Neuronal stem cell (in vitro differentiated cells): Measurements from ENCODE around the gene LAMP1.
A peak's percentile ranks its signal among the peaks of the same experiment; 100 is the strongest.
"Not testable (repeated sequence)": the region's sequence is repeated elsewhere in the genome, so short reads cannot be mapped to it uniquely, and the experiment has no call there.

Source experiments
- DNase-seq: peaks from one replicate; pipeline ENCODE4 v3.0.0-alpha.2; 2013; ENCODE audit warnings: low spot score
- H2AFZ ChIP-seq: one replicate; pipeline ENCODE4 v1.6.1; 2013; ENCODE audit warnings: mild to moderate bottlenecking, low read length, inconsistent platforms
- H2AK5ac ChIP-seq: 2 replicates; pipeline ENCODE4 v1.6.1; 2013; ENCODE audit warnings: low read depth, mild to moderate bottlenecking, inconsistent platforms, low read length, moderate library complexity, mixed read lengths
- H2BK120ac ChIP-seq: 2 replicates; pipeline ENCODE4 v1.6.1; 2013; ENCODE audit warnings: low read depth, mild to moderate bottlenecking, inconsistent platforms, low read length, moderate library complexity, mixed read lengths
- H2BK12ac ChIP-seq: one replicate; pipeline ENCODE4 v1.6.1; 2013; ENCODE audit warnings: low read length, inconsistent platforms
- H2BK15ac ChIP-seq: 2 replicates; pipeline ENCODE4 v1.6.1; 2013; ENCODE audit warnings: mild to moderate bottlenecking, low read length, inconsistent platforms, mixed read lengths
- H2BK5ac ChIP-seq: one replicate; pipeline ENCODE4 v1.6.1; 2013; ENCODE audit warnings: inconsistent platforms, mild to moderate bottlenecking, low read length, moderate library complexity
- H3K14ac ChIP-seq: one replicate; pipeline ENCODE4 v1.6.1; 2013; ENCODE audit warnings: low read length, inconsistent platforms
- H3K18ac ChIP-seq: 2 replicates; pipeline ENCODE4 v1.6.1; 2013; ENCODE audit warnings: low read length, inconsistent platforms
- H3K23ac ChIP-seq: 2 replicates; pipeline ENCODE4 v1.6.1; 2013; ENCODE audit warnings: low read depth, mild to moderate bottlenecking, mixed read lengths, low read length, inconsistent platforms; ENCODE audit not compliant: poor library complexity
- H3K27ac ChIP-seq: replicated peaks from 3 replicates; pipeline ENCODE4 v1.5.1; 2013; ENCODE audit warnings: low read length, inconsistent platforms
- H3K27me3 ChIP-seq, 3 experiments: 2 replicates each; pipeline ENCODE4 v1.6.1; 2013; ENCODE audit warnings: low read length in 3 of 3, mild to moderate bottlenecking in 2 of 3, inconsistent platforms in 1 of 3, low read depth in 1 of 3, mixed read lengths in 1 of 3, moderate library complexity in 1 of 3; ENCODE audit not compliant: control insufficient read depth in 3 of 3, insufficient read depth in 3 of 3
- H3K36me3 ChIP-seq, 2 donors: replicated peaks in 1 of 2; 2 replicates each; pipeline ENCODE4 v1.6.1; 2013; ENCODE audit warnings: low read length in 2 of 2; ENCODE audit not compliant: control insufficient read depth in 2 of 2, insufficient read depth in 2 of 2
- H3K4ac ChIP-seq: 2 replicates; pipeline ENCODE4 v1.6.1; 2013; ENCODE audit warnings: inconsistent platforms, mild to moderate bottlenecking, low read length, moderate library complexity
- H3K4me1 ChIP-seq, 2 donors: 1 replicate in 1 of 2; 2 replicates in 1 of 2; pipeline ENCODE4 v1.6.1; 2013; ENCODE audit warnings: low read length in 2 of 2, low read depth in 1 of 2; ENCODE audit not compliant: control insufficient read depth in 2 of 2, insufficient read depth in 1 of 2
- H3K4me2 ChIP-seq: one replicate; pipeline ENCODE4 v1.6.1; 2013; ENCODE audit warnings: mild to moderate bottlenecking, low read length, inconsistent platforms; ENCODE audit not compliant: insufficient read depth, poor library complexity, severe bottlenecking
- H3K4me3 ChIP-seq, 2 donors: 2 replicates each; pipeline ENCODE4 v1.5.1; 2013; ENCODE audit warnings: low read length in 2 of 2, mild to moderate bottlenecking in 2 of 2, inconsistent platforms in 1 of 2, moderate library complexity in 1 of 2
- H3K79me1 ChIP-seq: one replicate; pipeline ENCODE4 v1.6.1; 2013; ENCODE audit warnings: low read depth, mild to moderate bottlenecking, inconsistent platforms, low read length, moderate library complexity
- H3K9ac ChIP-seq: one replicate; pipeline ENCODE4 v1.6.1; 2013; ENCODE audit warnings: mild to moderate bottlenecking, low read depth, low read length, inconsistent platforms; ENCODE audit not compliant: poor library complexity
- H3K9me3 ChIP-seq, 2 donors: replicated peaks in 1 of 2; 2 replicates each; pipeline versions ENCODE3 to v1.6.1; 2013; ENCODE audit warnings: low read length in 2 of 2, mild to moderate bottlenecking in 2 of 2, inconsistent platforms in 1 of 2, low read depth in 1 of 2, mixed read lengths in 1 of 2, moderate library complexity in 1 of 2; ENCODE audit not compliant: control insufficient read depth in 2 of 2, insufficient read depth in 1 of 2
- H4K8ac ChIP-seq: one replicate; pipeline ENCODE4 v1.6.1; 2013; ENCODE audit warnings: low read depth, mild to moderate bottlenecking, inconsistent platforms, low read length, moderate library complexity
- H4K91ac ChIP-seq: one replicate; pipeline ENCODE4 v1.6.1; 2013; ENCODE audit warnings: low read length, low read depth, mild to moderate bottlenecking, inconsistent platforms; ENCODE audit not compliant: poor library complexity
- whole genome bisulfite sequencing, 2 donors: extraction: QIAGEN DNeasy Blood & Tissue Kit; methylation state at CpG; one replicate each; pipeline ENCODE4 v1.1.7; 2013; ENCODE audit warnings: missing lambda C conversion rate in 2 of 2, mixed read lengths in 1 of 2; ENCODE audit not compliant: insufficient read length in 2 of 2, insufficient replicate concordance in 1 of 2; ENCODE audit errors: extremely low coverage in 2 of 2; 5-methylcytosine and 5-hydroxymethylcytosine counted together

Gene LAMP1

DNA sequence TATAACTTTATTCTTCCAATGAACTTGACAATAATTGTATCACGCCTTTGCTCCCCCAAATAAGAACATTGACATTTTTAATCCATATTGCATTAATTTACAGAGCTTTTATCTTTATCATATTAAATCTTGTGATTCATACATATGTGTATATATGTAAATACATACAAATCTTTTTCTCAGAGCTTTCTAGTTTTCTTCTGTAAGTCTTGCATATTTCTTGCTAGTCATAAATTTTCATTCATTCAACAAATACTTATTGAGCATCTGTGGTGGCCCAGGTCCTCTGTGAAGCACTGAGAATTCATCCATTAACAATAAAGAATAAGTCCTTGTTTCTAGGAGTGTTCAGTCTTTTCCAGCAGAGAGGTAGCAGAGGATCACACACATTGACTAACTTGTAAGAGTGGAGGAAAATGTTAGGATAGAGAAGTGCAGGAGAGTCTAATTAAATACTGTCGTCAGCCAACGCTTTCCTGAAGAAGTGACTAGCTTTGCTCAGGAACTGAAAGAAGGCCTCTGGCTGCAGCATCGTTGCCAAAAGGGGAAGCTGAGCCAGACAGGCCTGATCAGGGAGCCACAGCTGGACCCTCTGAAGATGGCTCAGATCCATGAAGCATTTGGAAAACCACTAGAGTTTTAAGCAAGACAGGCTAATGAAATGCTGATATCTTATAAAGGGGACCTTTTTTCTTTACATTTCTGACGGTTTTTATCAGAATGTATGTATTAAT is 38.6 kb upstream of the LAMP1 start:
- no peak overlapping the region for H2BK120ac ChIP-seq
- H4K91ac ChIP-seq, result no peak overlapping the region
- H3K79me1 ChIP-seq, result no peaks in the 10 kb centered on the region
- no peak for DNase-seq
- H4K8ac ChIP-seq, result no peak overlapping the region
- no peak overlapping the region for H3K18ac ChIP-seq
- H3K4me2 ChIP-seq, result no peak overlapping the region
- H3K23ac ChIP-seq, result no peak overlapping the region
- H3K27me3 ChIP-seq, result no peaks in the 10 kb centered on the region
- H2AFZ ChIP-seq, result no peak overlapping the region
- no peak overlapping the region for H3K9ac ChIP-seq
- no CpG with 5 or more reads among the region's 5 CpGs for WGBS, 2 donors
- no peak overlapping the region for H3K4me3 ChIP-seq
- H3K36me3 ChIP-seq, result peaks cover 34 to 95% of the 10 kb centered on the region in 2 donors
- no peak overlapping the region for H2AK5ac ChIP-seq
- H3K4me1 ChIP-seq, result no peaks in the 10 kb centered on the region
- no peak overlapping the region for H2BK5ac ChIP-seq
- H3K9me3 ChIP-seq, result peaks cover 3 to 4% of the 10 kb centered on the region in 2 donors
- no peak overlapping the region for H3K14ac ChIP-seq
- no peak overlapping the region for H2BK15ac ChIP-seq
- H3K4ac ChIP-seq, result no peak overlapping the region
- H2BK12ac ChIP-seq, result no peak overlapping the region
- no peak overlapping the region for H3K27ac ChIP-seq

DNA sequence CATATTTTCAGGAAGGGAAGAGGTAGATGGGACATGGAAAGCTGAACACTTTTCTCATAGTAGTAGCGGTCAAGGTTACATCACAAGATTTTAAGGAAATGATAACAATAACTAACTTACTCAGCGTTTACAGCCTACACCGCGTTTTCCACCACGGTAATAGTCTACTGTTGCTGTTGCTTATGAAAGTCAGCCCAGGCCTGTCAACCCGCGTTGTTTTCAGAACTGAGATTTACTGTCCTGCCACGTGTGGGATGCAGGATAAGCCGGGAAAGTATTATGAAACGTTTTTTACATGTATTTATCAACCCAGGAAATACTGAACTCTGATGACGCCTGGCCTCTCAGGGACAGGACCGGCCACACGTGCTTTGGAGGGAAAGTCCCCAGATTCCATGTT is 36.0 kb upstream of the LAMP1 start:
- H4K91ac ChIP-seq, result no peak overlapping the region
- H2AFZ ChIP-seq, result no peak overlapping the region
- WGBS, 2 donors, result no CpG with 5 or more reads among the region's 13 CpGs
- no peak overlapping the region for H4K8ac ChIP-seq
- no peak overlapping the region for H3K4ac ChIP-seq
- no peak overlapping the region for H2BK120ac ChIP-seq
- H3K23ac ChIP-seq, result no peak overlapping the region
- peaks cover 3 to 4% of the 10 kb centered on the region in 2 donors for H3K9me3 ChIP-seq
- H2BK5ac ChIP-seq, result no peak overlapping the region
- no peak overlapping the region for H2BK12ac ChIP-seq
- H3K36me3 ChIP-seq, result peaks cover 30 to 92% of the 10 kb centered on the region in 2 donors
- no peak overlapping the region for H3K14ac ChIP-seq
- no peak for DNase-seq
- H3K9ac ChIP-seq, result no peak overlapping the region
- H3K79me1 ChIP-seq, result no peaks in the 10 kb centered on the region
- no peak overlapping the region for H3K27ac ChIP-seq
- no peaks in the 10 kb centered on the region for H3K4me1 ChIP-seq
- no peak overlapping the region for H2AK5ac ChIP-seq
- H3K4me2 ChIP-seq, result no peak overlapping the region
- H2BK15ac ChIP-seq, result no peak overlapping the region
- H3K18ac ChIP-seq, result no peak overlapping the region
- H3K27me3 ChIP-seq, result no peaks in the 10 kb centered on the region
- no peak overlapping the region for H3K4me3 ChIP-seq

DNA sequence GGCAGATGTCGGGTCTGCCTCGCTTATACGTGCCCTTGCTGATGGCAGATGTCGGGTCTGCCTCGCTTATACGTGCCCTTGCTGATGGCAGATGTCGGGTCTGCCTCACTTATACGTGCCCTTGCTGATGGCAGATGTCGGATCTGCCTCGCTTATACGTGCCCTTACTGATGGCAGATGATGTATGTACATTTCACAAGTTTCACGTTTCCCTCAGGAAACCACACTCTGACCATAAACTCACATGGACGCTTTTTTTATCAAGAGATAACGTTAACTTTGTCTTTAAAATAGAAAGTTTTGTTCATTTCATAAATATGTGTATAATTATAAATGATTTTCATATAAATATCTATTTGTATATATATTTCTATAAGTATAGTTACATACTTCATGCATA is 34.0 kb upstream of the LAMP1 start:
- H2AK5ac ChIP-seq, H3K14ac ChIP-seq, H4K8ac ChIP-seq, H2BK15ac ChIP-seq, H3K27me3 ChIP-seq, H3K9ac ChIP-seq, H3K4ac ChIP-seq, H3K23ac ChIP-seq, H3K4me1 ChIP-seq, H3K9me3 ChIP-seq, H2BK12ac ChIP-seq, H3K4me3 ChIP-seq, H4K91ac ChIP-seq, H2BK5ac ChIP-seq, H2BK120ac ChIP-seq, H3K18ac ChIP-seq, DNase-seq, H3K79me1 ChIP-seq, H2AFZ ChIP-seq, H3K4me2 ChIP-seq, H3K27ac ChIP-seq: not testable (repeated sequence)
- no CpG with 5 or more reads among the region's 14 CpGs for WGBS, 2 donors
- H3K36me3 ChIP-seq, result peaks cover 24 to 85% of the 10 kb centered on the region in 2 donors

DNA sequence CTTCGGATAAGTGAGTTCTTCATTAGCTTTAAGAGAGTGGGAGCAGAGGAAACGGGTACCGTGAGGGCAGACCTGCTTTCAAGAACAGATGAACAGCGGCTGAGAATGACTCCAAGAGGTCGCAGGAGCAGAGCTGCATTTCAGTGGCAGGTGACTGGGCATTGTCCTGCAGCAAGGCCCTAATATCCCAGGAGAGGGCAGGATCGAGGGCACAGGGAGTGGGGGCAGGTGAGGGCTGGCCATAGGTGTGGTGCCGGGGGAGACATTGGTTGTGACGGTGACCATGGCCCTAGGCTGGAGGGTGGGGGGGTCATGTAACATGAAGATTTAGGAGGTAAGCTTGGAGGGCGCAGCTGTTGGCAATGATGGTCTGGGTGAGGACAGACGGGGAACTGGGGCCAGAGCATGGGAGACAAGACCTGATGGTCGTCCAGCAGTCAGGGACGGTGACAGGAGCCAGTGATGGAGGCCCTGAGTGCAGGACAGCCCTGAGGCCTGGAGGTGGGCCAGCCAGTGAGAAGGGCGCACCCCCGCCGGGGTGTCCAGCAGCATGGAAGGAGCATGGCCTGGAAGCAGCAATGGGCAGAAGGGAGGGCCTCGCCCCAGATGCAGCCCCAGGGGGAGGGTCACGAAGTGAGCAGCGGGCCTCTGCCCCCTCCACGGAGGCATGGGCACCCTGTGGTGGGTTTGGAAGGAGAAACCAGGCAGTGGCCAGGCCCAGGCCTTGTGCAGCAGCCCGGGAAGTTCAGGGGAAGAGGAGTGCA is 29.2 kb upstream of the LAMP1 start:
- Histone ChIP-seq H4K91ac (no peak overlapping the region), H2BK12ac (no peak overlapping the region), H2BK120ac (no peak overlapping the region), H4K8ac (no peak overlapping the region), H3K23ac (peak overlapping the region; percentile 37), H3K4me1 (no peaks in the 10 kb centered on the region), H3K14ac (peak overlapping the region; percentile 40), H3K79me1 (no peaks in the 10 kb centered on the region), H2AK5ac (no peak overlapping the region), H2AFZ (no peak overlapping the region), H3K9me3 (no peaks in the 10 kb centered on the region), H3K9ac (no peak overlapping the region), H2BK5ac (no peak overlapping the region), H3K4me2 (no peak overlapping the region), H3K27me3 (no peaks in the 10 kb centered on the region), H3K36me3 (peaks cover 8 to 58% of the 10 kb centered on the region in 2 donors), H3K4me3 (peak overlapping the region in 1 of 2 donors; percentile 65), H3K27ac (no peak overlapping the region), H2BK15ac (no peak overlapping the region), H3K4ac (no peak overlapping the region), H3K18ac (no peak overlapping the region)
- WGBS, 2 donors, result no CpG with 5 or more reads among the region's 20 CpGs
- DNase-seq, result no peak
